DMS153 (cell line): ENCODE results near the gene BAZ1A.

Source experiments
- DNase-seq: peaks from one replicate; lab custom pipeline; 2025; lab: John Stamatoyannopoulos, UW

BAZ1A gene, protein sequence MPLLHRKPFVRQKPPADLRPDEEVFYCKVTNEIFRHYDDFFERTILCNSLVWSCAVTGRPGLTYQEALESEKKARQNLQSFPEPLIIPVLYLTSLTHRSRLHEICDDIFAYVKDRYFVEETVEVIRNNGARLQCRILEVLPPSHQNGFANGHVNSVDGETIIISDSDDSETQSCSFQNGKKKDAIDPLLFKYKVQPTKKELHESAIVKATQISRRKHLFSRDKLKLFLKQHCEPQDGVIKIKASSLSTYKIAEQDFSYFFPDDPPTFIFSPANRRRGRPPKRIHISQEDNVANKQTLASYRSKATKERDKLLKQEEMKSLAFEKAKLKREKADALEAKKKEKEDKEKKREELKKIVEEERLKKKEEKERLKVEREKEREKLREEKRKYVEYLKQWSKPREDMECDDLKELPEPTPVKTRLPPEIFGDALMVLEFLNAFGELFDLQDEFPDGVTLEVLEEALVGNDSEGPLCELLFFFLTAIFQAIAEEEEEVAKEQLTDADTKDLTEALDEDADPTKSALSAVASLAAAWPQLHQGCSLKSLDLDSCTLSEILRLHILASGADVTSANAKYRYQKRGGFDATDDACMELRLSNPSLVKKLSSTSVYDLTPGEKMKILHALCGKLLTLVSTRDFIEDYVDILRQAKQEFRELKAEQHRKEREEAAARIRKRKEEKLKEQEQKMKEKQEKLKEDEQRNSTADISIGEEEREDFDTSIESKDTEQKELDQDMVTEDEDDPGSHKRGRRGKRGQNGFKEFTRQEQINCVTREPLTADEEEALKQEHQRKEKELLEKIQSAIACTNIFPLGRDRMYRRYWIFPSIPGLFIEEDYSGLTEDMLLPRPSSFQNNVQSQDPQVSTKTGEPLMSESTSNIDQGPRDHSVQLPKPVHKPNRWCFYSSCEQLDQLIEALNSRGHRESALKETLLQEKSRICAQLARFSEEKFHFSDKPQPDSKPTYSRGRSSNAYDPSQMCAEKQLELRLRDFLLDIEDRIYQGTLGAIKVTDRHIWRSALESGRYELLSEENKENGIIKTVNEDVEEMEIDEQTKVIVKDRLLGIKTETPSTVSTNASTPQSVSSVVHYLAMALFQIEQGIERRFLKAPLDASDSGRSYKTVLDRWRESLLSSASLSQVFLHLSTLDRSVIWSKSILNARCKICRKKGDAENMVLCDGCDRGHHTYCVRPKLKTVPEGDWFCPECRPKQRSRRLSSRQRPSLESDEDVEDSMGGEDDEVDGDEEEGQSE (N-terminal part only)

GRCh38 chr14:34875031-34875922 is at the start of gene BAZ1A:
Gene BAZ1A (minus strand): TSS chr14:34875360. CDS start chr14:34874604, 756 bp downstream.
- peak; percentile 63 for DNase-seq

DNA sequence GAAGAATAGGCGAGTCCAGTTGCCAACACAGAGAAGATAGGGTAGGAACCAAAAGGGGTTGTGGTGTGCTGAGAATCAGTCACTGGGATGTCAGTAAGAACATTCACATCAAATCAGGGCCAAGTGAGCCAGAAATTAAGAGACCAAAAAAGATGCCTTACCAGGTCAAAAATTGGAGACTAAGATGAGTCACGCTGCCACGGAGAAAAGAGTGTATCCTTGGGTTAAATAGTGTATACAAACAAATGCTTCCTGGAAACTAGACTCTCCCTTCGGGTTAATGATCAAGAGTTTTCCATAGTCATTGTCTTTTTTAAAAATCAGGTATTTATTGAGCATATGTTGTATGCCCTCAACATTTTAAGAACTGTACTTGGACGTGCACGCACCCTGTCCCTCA is 45.2 kb upstream of the BAZ1A start:
- DNase-seq: no peak

- DNase-seq: no peak
Observed at GRCh38 chr14:34913619-34914018, 38.5 kb upstream of the BAZ1A start.

GRCh38 chr14:34912966-34913365 is 37.8 kb upstream of the BAZ1A start:
- no peak for DNase-seq

- DNase-seq: no peak
Observed at GRCh38 chr14:34912182-34912581, 37.0 kb upstream of the BAZ1A start.

DNA sequence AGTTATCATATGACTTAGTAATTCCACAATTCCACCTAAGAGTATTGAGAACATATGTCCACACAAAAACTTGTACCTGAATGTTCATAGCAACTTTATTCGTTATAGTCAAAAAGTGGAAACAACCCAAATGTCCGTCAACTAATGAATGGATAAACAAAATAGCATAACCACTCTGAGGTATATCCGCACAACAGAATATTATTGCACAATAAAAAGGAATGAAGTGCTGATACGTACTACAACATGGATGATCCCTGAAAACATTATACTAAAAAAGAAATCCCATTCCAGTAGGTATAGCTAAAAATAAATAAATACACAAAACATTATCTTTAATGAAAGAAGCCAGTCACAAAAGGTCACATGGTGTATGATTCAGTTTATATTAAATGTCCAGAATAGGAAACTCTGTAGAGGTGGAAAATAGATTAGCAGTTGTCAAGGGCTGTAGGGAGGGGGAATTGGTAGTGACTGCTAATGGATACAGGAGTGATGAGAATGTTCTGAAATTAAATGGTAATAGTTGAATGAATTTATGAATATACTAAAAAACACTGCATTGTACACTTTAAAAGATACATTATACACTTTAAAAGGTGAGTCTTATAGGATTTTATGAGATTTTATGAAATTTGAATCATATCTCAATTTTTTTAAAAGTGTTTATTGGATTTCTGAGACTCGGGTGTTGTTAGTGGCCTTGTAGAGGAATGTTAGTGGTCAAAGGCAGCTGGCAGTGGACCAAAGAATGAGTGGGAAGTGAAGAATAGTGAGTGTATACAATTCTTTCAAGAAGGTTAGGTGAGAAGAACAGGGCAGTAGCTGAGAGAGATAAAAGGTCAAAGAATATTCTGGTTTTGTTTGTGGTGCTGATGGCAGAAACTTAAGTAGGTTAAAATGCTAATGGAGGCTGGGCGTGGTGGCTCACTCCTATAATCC is 36.3 kb upstream of the BAZ1A start:
- no peak for DNase-seq

DNA sequence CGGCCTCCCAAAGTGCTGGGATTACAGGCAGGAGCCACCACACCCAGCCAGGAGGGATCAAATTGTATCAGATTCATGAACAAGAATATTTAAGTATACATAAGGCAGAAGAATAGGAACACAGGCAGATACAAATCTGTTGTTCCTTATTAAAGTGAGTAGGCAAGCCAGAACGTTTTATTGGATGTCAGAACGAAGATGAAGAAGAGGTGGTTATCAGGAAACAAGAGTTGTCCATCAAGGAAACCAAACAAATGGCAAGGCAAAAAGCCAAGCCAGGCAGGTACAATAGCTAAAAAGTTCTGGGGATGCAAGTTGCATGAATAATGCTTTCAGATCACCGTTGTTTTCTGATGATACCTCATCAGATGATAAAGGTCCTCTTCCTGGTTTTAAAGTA is 31.1 kb upstream of the BAZ1A start:
- no peak for DNase-seq

- DNase-seq: no peak
Observed at GRCh38 chr14:34895277-34895676, 20.1 kb upstream of the BAZ1A start.

- DNase-seq: no peak
Observed at GRCh38 chr14:34890937-34891336, 15.8 kb upstream of the BAZ1A start.

DNA sequence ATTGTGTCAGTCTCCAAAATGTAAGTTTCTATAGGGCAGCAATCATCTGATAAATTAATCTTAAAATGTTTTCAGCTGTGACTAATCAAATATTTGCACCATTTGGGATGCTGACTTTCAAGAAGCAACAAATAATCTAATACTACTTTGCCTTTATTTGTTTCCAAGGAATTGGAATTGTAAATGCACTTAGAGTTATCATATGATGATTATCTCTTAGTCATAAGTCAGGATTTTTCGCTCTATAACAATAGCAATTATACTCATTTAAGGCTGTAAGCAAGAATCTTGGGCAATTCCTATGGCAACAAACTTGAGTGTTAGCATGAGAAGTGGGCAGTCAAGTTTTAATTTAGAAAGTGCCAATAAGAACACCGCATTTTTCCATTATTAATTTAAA is 13.0 kb upstream of the BAZ1A start:
- DNase-seq: no peak

GRCh38 chr14:34883954-34884353 is 8.8 kb upstream of the BAZ1A start:
- no peak for DNase-seq

- peak; percentile 27 for DNase-seq
Observed at GRCh38 chr14:34874386-34875030, 652 bp downstream of the BAZ1A start.

DNA sequence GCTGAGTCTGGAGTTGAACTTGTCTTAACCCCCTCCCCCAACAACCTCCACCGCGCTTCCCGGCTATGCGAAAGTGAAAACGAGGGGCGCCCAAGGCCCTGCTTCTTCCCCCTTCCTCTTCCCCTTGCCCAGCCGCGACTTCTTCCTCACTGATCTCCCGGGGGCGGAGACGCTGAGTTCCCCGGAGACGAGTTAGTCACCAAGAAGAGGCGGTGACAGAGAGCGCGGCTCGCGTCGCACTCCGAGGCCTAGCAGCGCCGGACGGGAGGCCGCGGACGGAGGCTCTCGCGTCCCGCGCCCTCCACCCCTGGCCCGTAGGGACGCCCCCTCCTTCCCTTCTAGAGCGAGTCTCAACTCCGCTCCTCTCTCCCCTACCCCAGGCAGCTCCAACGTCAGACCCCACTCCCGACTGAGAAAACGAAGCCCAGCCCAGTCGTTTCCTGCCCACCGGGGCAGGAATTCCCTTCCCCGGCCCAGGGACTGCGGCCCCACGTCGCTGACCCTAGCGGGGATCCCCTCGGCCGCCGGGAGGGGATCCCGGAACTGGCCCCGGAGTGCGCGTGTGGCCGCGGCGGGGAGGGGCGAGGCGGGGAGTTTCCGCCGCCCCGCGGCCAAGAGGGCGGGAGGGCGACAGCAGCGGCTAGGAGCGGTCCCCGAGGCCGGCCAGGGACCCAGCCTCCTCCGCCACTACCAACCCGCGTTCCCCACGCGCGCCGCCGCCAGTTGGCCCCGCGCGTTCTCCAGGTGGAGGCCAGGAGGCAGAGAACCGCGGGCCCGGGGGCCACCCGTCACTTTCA is 1.4 kb downstream of the BAZ1A start:
- DNase-seq: peak; percentile 65

DNA sequence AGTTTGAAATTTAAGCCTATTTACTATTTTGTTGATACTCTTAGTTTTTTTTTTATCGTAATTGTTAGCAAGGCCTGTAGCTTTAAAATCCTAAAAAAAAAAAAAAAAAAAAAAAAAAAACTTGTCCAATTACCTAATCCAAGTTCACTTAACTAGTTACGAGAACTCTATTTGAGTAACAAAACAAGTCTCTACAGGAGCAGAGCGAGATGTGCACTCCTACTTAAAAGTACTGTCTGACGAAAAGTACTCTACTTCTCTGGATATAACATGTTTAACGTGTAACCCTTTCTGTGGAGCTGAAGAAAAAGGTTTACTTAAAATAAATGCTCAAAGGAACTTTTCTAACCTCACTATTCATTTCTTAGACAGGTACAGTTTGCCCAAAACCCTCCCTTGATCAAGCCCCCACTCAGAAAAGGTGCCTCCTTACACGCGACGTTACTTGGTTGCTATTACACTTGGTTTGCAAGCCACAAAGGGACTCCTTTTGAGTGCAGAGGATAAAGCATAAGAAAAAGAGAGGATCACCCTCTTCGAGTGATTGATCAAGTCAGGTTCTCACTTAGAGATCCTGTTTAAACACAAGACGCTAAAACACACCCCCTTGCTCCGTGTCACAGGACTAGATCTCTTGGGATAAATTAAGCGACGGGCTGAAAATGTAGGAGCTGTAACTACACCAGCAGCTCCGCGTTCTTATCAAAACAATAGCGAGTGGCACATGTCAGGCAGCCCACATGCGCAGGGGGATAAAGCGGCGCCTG is 2.2 kb downstream of the BAZ1A start:
- DNase-seq: no peak

GRCh38 chr14:34867199-34867598 is 8.0 kb downstream of the BAZ1A start:
- DNase-seq: no peak

GRCh38 chr14:34865889-34866574 is 9.1 kb downstream of the BAZ1A start:
- DNase-seq: no peak

DNA sequence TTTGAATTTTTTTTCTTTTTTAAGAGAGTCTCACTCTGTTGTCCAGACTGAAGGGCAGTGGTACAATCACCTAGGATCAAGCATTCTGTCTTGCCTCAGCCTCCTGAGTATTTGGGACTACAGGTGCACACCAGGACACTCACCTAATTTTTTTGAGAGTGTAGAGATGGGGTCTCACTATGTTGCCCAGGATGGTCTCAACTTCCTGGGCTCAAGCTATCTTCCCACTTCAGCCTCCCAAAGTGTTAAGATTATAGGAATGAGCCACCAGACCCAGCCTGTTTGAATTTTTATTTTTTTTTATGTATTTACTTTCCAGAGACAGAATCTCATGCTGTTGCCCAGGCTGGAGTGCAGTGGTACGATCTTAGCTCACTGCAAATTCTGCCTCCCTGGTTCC is 11.3 kb downstream of the BAZ1A start:
- DNase-seq: no peak
